GM03348 (cell line): ENCODE results near the gene TMF1.
A peak's percentile ranks its signal among the peaks of the same experiment; 100 is the strongest.

Experiments used
- DNase-seq: peaks from one replicate; pipeline ENCODE4 v3.0.0; 2012; ENCODE audit warnings: low spot score

TMF1 gene, protein sequence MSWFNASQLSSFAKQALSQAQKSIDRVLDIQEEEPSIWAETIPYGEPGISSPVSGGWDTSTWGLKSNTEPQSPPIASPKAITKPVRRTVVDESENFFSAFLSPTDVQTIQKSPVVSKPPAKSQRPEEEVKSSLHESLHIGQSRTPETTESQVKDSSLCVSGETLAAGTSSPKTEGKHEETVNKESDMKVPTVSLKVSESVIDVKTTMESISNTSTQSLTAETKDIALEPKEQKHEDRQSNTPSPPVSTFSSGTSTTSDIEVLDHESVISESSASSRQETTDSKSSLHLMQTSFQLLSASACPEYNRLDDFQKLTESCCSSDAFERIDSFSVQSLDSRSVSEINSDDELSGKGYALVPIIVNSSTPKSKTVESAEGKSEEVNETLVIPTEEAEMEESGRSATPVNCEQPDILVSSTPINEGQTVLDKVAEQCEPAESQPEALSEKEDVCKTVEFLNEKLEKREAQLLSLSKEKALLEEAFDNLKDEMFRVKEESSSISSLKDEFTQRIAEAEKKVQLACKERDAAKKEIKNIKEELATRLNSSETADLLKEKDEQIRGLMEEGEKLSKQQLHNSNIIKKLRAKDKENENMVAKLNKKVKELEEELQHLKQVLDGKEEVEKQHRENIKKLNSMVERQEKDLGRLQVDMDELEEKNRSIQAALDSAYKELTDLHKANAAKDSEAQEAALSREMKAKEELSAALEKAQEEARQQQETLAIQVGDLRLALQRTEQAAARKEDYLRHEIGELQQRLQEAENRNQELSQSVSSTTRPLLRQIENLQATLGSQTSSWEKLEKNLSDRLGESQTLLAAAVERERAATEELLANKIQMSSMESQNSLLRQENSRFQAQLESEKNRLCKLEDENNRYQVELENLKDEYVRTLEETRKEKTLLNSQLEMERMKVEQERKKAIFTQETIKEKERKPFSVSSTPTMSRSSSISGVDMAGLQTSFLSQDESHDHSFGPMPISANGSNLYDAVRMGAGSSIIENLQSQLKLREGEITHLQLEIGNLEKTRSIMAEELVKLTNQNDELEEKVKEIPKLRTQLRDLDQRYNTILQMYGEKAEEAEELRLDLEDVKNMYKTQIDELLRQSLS

DNA sequence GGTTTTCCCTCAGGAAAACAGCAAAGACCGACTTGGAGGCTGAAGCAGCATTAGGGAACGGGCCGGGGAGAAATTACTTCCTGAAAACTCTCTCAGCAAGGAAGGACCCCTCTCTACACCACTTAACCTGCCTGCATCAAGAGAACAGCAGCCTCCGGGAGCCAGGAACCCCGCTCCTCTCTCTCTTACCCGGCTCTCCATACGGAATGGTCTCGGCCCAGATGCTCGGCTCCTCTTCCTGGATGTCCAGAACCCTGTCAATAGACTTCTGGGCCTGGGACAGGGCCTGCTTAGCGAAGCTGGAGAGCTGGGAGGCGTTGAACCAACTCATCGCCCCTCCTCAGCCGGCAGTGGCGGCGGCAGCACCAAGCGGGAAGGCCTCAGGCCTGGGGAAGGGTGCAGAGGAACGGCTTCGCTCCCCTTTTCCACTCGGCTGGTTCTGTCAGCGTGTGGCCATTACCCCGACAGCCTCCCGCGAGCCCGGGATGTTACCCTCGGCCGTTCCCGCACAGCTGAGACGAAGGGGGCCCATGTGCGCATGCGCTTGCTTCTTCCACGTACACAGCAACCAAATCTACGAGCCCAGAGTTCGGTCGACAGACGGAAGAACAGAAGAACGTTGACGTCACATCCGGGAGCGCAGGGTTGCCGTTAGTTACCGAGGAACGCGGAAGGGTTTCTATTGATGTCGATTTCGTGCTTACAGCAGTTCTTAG is at the start of gene TMF1:
Gene TMF1, minus strand, starts transcription at position 578 of the 716 bp plus-strand sequence. Its CDS starts 247 bp downstream, at position 331.
- DNase-seq: peak; percentile 96

DNA sequence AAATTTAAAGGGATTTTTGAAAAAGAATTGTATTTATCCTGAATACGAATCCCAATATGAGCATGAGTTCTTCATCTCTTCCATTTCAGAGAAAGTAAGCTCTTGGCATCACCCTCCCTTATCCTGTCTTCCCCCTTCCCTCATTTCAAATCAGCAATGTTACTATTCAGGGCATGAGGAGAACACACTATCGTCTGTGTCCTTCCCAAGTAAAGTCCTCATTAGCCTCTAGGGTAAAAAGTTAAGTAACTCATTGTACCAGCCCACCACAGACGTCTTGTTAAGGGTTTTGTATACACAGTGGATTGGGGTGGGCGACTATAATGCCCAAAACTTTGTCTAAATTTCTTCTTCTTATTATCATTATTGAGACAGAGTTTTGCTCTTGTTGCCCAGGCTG is 47.4 kb upstream of the TMF1 start:
- no peak for DNase-seq

DNA sequence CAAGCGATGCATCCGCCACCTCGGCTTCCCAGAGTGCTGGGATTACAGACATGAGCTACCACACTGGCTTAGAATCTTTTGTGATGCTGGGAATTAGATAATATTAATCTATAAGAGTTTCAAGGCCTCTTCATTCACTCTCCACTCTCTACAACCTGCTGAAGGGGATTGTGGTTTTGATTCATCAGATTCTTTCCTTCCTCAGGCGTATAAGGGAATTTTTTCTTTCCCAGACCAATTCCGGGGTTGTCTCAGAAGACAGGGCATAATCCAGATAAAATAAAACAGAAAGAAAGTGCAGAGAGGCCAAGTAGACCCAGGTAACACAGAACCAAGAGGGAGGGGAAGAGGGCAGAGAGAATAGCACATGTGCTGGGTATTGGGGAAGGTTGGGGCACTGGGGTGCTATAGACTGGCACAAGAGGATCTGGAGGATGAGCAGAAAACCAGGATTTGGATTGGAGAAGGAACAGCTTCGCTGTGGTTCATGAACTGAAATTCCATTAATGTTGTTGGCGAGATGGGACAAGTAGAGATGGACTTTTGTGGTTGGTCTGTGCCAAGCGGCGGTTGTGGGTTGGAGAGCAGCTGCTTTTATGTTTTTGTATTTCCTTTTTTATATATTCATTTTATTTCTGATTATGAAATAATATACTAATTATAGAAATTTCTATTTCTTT is 45.4 kb upstream of the TMF1 start:
- no peak for DNase-seq

DNA sequence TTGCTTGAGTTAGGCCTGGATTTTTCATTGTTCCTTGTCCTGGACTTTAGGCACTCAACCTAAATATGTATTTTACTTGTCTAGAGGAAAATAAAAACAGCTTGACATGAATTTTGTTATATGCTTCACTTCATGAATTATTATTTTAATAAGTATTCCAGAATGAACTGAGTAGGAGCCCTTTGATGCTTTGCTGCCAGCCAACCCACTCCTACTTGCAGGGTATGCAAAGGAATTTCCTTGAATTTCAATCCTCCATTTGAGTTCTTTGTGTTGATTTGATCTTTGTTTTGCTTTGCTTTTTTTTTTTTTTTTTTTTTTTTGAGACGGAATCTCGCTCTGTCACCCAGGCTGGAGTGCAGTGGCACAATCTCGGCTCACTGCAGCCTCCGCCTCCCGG is 44.2 kb upstream of the TMF1 start:
- DNase-seq: no peak

DNA sequence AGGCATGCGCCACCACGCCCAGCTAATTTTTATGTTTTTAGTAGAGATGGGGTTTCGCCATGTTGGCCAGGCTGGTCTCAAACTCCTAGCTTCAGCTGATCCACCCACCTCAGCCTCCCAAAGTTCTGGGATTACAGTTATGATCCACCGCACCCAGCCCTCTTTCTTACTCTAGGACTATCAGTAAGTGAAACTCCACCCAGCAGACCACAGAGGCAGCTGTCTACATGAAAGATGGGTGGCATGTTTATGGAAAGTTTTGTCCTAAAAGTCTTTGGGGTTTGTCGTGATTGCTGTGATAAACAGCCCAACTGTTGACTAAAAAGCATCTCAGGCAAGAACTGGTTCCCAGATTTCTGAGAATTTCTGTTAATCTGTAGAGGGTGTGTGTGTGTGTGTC is 43.5 kb upstream of the TMF1 start:
- DNase-seq: no peak

DNA sequence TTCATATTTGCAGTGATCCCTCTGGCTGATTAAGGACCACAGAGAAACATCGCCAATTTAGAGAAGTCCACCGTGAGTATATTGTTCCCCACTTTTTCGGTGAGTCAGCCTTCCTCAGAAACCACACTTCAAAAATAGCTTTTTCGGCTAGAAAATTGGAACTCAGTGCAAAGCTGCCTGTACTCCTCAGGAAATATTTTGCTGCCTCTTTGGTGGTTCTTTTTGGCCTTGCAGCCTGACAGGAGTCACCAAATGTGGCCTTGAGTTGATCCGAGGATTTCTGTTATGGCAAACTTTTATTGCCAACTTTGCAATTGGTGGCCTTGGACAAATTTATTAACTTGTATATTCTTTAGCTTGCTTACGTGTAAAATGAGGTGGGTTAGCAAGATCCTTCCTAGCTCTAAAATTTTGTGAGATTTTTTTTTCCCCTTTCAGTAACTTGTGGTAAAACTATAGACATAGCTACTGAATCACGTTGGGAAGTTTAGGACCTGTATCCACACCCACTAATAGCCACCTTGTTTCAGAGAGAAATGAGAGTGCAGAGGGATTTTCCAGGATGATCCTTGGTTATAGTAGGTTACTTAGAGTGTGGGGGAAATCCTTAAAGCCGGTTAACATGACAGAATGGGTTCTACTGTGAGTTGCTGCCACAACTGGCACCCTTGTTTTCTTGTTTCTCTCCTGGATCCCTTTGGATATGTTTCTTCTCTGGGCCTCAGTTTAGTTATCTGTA is 42.5 kb upstream of the TMF1 start:
- peak; percentile 50 for DNase-seq

DNA sequence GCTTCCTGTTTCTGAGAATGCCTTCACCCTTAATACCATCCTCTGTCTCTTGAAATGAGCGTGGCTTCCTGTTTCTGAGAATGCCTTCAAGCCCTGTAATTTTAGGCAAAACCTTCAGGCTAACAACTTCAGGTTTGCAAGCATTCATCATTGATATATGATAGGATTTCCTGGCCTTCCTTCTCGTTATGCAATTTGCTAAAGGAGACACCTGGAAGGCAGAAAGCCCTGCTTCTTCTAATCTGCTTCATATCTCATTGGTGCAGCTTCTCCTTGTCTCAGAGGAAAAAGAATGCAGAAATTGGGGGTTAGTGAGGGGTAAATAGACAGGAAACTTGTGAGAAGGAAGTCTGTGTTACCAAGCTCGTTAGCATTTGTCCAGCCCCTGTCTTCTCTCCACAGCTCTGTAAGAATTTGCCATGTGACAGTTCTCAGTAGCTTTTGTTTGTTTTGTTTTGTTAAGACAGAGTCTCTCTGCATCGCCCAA is 39.9 kb upstream of the TMF1 start:
- DNase-seq: no peak

DNA sequence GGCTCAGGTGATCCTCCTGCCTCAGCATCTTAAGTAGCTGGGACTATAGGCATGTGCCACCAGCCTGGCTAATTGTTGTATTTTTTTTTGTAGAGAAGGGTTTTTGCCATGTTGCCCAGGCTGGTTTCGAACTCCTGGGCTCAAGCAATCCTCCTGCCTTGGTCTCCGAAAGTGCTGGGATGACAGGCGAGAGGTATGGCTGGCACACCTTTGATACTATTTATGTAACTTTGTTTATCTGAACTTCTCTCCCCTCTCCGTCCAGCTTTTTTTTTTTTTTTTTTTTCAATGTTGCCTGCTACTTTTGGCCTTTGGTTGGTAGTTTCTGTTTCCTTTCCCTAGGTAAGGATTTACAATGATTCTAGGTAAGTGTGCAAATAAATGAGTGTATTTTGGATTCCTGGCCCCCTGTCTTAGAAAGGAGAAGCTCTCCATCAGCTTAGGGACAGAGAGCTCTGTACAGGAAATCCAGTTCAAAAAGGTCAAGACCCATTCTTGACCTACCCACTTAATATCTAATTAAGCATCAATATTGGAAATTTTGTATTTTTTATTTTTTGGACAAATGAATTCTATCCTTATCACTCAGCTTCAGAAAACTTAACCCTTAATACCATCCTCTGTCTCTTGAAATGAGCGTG is 39.4 kb upstream of the TMF1 start:
- DNase-seq: no peak

DNA sequence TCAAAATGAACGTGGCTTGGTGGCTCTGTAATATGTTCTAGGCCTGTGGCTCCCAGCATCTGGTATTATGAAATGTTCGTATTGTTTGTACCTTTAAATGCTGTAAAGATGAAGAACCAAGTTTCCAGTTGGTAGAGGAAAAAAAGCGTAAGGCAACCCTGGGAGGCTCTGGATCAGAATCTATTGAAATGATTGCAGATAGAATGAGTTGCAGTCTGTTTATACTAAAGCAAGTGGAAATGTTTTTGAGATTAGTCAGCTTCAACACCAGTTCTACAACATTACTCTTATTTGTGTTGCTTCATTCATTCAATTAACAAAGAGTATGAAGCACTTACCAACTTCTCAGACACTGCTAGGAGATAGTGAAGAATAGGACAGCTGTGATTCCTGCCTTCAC is 37.9 kb upstream of the TMF1 start:
- DNase-seq: peak; percentile 73

DNA sequence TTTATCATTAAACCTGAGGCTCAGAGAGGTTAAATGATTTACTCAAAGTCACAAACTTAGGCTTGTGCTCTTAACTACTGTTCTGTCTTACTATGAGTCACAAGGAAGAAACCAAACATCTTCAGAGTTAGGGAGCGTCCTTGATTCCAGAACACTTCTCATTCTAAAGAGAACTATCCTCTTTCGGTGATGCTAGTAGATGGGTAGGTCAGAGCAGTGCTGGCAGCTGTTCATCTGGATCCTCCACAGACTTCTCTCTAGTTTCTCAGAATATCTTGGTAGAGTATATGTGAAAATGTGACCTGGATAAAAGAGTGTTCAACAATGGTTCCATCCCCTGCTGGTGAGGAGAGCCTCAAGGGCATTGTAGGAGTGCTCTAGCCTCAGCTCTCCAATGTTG is 35.9 kb upstream of the TMF1 start:
- peak; percentile 25 for DNase-seq

DNA sequence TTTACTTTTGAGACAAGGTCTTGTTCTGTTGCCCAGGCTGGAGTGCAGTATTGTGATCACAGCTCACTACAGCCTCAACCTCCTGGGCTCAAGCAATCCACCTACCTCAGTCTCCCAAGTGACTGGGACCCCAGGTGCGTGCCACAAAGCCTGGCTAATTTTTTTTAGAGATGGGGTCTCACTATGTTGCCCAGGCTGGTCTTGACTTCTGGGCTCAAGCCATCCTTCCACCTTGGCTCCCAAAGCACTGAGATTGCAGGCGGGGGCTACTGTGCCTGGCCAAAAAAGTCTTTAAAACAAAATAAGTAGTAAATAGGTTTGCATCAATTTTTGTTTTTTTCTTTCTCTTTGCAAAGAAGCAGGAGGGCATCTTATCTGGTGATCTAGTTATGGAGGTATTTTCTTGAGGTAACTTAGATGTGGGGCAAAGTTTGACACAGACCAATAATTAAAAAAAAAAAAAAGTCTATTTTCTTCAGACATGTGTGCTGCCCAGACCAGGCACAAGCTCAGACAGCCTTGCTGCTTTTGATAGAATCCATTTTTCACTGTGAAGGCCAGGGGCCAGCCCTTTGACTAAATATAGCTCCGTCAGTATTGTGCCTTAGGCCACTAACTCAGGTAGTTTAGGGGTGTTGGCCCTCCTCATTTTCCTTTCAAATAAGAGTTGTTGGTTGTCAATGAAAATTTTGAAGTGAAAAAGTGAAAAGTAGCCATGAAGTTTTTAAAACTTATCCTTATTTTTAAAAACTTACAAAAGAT is 35.1 kb upstream of the TMF1 start:
- no peak for DNase-seq

DNA sequence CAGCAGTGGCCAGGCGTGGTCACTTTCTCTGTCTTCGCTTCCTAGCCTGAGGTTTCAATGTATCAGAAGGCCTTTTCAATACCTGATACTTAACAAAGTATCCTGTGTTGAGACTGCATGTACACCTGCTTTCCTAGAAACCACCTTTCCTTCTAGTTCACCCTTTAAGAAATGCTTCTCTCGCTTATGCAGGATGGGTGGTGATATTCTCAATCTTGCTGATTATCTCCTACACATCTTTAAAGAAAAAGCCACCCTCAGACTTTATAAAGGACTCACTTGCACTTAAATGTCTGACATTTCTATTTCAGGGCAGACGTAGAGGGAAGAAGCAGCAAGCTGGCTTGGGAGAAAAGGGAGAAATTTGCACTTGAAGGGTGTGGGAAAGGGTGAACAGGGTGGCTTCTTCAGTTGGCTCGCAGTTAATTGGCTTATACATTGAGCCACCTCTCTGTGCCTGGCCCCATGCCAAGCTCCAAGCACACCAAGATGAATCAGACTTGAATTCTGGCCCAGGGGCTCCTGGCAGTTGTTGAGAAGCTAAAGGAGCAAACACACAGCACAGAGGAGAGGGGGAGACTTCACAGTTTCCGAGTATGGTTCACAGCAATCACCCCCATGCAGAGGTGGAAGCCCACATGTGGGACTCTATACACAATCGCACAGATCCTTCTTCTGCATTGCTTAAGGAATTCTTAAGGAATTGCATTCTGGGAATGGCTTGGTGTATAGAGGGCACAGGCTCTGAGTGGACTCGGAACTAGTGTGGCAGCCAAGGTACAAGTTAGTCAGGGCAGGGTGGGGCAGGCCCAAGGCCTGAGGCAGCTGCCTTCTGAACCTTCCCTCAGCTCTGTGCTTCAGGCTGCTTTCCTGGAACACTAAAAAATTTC is 33.9 kb upstream of the TMF1 start:
- DNase-seq: peak; percentile 65

DNA sequence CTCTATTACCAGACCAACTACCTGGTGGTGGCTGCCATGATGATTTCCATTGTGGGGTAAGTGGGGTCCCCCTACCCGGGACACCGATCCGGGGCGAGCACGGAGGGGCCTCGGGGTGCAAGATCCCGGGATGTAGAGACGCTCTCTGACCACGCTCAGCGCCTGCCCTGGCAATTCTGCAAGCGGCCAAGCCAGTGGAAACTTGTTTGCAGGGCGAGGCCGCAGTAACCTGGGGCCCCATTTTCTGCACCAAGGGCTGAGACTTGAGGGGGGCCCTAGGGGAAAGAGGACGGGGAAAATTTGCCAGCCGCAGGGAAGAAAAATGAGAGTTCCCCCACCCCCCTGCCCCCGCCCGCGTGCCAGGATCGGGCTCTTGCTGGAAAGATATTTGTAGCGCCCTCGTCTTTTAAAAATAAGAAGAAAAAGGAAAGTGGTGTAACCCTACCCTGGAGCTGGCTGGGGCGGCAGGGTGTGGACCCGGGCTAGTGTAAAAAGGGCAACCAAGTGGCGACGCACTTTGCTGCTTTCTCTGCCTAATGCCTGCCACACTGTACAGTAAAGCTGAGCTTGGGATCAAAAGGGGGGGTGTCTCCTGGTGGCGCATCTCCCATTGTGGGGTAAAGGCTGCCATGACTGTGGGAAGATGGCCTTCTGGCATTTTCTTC is 33.2 kb upstream of the TMF1 start:
- DNase-seq: peak; percentile 44

DNA sequence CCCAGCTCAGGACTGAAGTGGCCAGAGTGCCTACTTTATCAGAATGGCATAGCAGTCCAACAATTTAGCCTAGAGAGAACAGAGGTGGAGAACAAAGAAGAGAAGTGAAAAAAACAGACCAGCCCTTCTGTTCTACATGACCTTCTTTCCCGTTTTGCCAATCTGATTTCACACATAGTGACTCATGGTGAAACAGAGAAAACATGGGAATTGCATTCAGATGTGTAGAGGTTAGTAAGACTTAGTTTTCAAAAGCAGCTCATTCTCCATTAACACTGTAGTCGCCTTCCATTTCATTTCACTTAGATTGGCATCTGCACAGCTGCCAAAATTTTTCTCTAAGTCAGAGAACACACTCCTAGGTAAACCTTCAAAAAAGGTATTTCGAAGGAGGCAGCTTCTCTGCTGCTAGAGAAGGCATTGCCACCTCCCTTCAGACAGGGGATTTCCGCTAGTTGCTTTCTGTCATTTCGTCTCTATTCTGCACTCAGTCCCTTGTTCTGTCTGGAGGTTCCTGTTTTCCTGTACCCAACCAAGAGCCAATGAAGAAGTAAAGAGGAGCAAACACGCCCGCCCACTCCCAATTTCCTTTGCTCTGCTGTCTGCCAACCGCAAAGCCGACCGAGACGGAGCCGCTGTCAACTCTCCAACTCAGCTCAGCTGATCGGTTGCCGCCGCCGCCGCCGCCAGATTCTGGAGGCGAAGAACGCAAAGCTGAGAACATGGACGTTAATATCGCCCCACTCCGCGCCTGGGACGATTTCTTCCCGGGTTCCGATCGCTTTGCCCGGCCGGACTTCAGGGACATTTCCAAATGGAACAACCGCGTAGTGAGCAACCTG is 32.4 kb upstream of the TMF1 start, which contains the start of gene ARL6IP5:
Gene ARL6IP5, plus strand, starts transcription at position 612 of the 842 bp plus-strand sequence. Its CDS starts 111 bp downstream, at position 723.
- peak; percentile 73 for DNase-seq

DNA sequence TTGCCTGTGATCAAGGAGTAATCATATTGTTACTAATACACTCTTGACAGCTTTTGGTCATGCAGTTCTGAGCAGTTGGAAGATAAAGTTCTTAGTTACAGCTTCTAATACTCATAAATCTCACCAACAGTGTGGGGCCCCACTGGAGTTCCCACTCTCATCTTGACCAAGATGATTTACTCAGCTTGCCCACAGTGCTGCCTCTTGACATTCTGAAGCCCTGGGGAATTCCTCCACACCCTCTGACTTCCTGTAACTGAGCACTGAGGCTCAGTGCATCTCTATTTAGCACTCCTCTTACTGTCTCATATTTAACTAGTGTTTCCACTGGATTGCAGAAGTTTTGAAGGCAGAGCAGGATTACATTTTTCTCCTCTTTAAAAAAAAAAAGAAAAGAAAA is 30.7 kb upstream of the TMF1 start:
- peak; percentile 69 for DNase-seq

DNA sequence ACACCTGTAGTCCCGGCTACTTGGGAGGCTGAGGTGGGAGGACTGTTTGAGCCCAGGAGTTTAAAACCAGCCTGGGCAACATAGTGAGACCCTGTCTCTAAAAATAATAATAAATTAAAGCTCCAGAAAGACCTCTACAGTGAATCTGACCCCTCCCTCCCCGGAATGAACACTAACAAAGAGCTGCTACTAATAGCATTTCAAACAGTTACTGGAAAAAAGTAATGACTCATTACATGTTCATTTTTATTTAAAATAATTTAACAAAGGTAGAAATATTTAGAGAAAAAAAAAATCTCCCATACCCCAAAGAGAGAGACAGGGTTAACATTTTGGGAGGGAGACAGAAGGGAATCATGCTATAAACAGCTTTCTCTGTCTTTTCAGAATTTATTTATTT is 30.2 kb upstream of the TMF1 start:
- DNase-seq: no peak
